CD4-positive, alpha-beta T cell (primary cell): ENCODE results near the gene AUTS2. TPM values are rescaled to one million over a fixed set of nuclear protein-coding genes. Genes with fewer than 3 reads are reported as not detected.

Source experiments
- ATAC-seq: fragments of 200-7000 bp; cut with Tn5 transposase; one replicate; pipeline ENCODE4 v1.10.0; 2022; ENCODE audit warnings: mild to moderate bottlenecking; ENCODE audit not compliant: poor library complexity
- CTCF ChIA-PET: fragments of 350-600 bp; sonication (Branson Sonifier 250); formaldehyde crosslinking; loops from one replicate; lab custom pipeline; 2021; ENCODE audit warnings: antibody characterized with exemption, inconsistent platforms; lab: Charles Lee
- POLR2A ChIA-PET: fragments of 350-600 bp; sonication (Branson Sonifier 250); formaldehyde crosslinking; loops from one replicate; lab custom pipeline; 2021; ENCODE audit warnings: antibody characterized with exemption, inconsistent platforms; lab: Charles Lee
- DNase-seq, 14 experiments: peaks; one replicate each; pipeline ENCODE4 v3.0.0-alpha.2; 2013 to 2020; ENCODE audit warnings: mixed read lengths in 2 of 14
- H3K27ac ChIP-seq, 2 donors: one replicate each; pipeline versions ENCODE4 v1.5.1 to v1.7.0; 2013; ENCODE audit warnings: low read length in 2 of 2, low read depth in 1 of 2, mild to moderate bottlenecking in 1 of 2
- H3K27me3 ChIP-seq, 2 experiments: 1 replicate in 1 of 2; 2 replicates in 1 of 2; pipeline versions ENCODE4 v1.6.1 to v1.7.0; 2013; ENCODE audit warnings: low read length in 2 of 2, control low read depth in 1 of 2, mild to moderate bottlenecking in 1 of 2, moderate library complexity in 1 of 2; ENCODE audit not compliant: insufficient read depth in 2 of 2, control insufficient read depth in 1 of 2
- H3K36me3 ChIP-seq: one replicate; pipeline ENCODE4 v1.6.1; 2013; ENCODE audit warnings: low read length, control low read depth; ENCODE audit not compliant: insufficient read depth
- H3K4me1 ChIP-seq: one replicate; pipeline ENCODE4 v1.6.1; 2013; ENCODE audit warnings: low read length, control low read depth; ENCODE audit not compliant: insufficient read depth
- H3K4me3 ChIP-seq: one replicate; pipeline ENCODE4 v1.5.1; 2013; ENCODE audit warnings: mild to moderate bottlenecking, low read length, moderate library complexity
- H3K9me3 ChIP-seq, 2 experiments: 1 replicate in 1 of 2; 2 replicates in 1 of 2; pipeline versions ENCODE4 v1.6.1 to v1.7.0; 2013; ENCODE audit warnings: low read length in 2 of 2, mild to moderate bottlenecking in 2 of 2, control low read depth in 1 of 2, moderate library complexity in 1 of 2; ENCODE audit not compliant: control insufficient read depth in 1 of 2, insufficient read depth in 1 of 2
- H3K27ac Mint-ChIP-seq: one replicate; pipeline ENCODE4 v1.8.0; 2020; ENCODE audit warnings: mixed read lengths
- H3K27me3 Mint-ChIP-seq: one replicate; pipeline ENCODE4 v1.8.0; 2021; ENCODE audit warnings: mixed read lengths
- H3K36me3 Mint-ChIP-seq: one replicate; pipeline ENCODE4 v1.8.0; 2021; ENCODE audit warnings: low read depth, mixed read lengths
- H3K4me1 Mint-ChIP-seq: one replicate; pipeline ENCODE4 v1.8.0; 2021; ENCODE audit warnings: low read depth, mixed read lengths
- H3K4me3 Mint-ChIP-seq: one replicate; pipeline ENCODE4 v1.8.0; 2020; ENCODE audit warnings: mild to moderate bottlenecking, mixed read lengths
- H3K9me3 Mint-ChIP-seq: one replicate; pipeline ENCODE4 v1.8.0; 2020; ENCODE audit warnings: mixed read lengths
- CTCF ChIP-seq: fragments of 200-600 bp; IDR thresholded peaks from one replicate; pipeline ENCODE4 v1.8.0; 2022; ENCODE audit warnings: antibody characterized with exemption, mild to moderate bottlenecking
- intact Hi-C, 2 experiments: fragments of 100-400 bp; cut with DNase I in 1 of 2; cut with micrococcal nuclease in 1 of 2; formaldehyde crosslinking; loops; one replicate each; pipeline versions ENCODE4 v1.15.1 to v1.9.0; 2023 to 2025; cut with DNase I, micrococcal nuclease
- total RNA-seq, 174 experiments: library from RNA in 2 of 174; stranded (reverse) in 2 of 174; gene quantifications; one replicate each; pipeline ENCODE4 v1.2.3 and lab custom pipeline; 2021 to 2026

The AUTS2 gene
- total RNA-seq, 2 experiments from 2014 or later = 43.6 to 47.6 TPM

- Mint-ChIP-seq H3K36me3 (no peaks in the 10 kb centered on the region), H3K4me3 (no peak overlapping the region), H3K9me3 (no peaks in the 10 kb centered on the region), H3K4me1 (no peaks in the 10 kb centered on the region), H3K27me3 (no peaks in the 10 kb centered on the region), H3K27ac (no peak overlapping the region)
- H3K9me3 ChIP-seq = no peaks in the 10 kb centered on the region
- intact Hi-C loops = no loop called here
- H3K27me3 ChIP-seq = no peaks in the 10 kb centered on the region
- ChIA-PET CTCF (no interaction called here), POLR2A (no interaction called here)
- ATAC-seq (no peak), DNase-seq (no peak)
- no peak overlapping the region for H3K4me3 ChIP-seq
- no peaks in the 10 kb centered on the region for H3K36me3 ChIP-seq
- H3K27ac ChIP-seq = no peak overlapping the region
- H3K4me1 ChIP-seq = no peaks in the 10 kb centered on the region
- TF ChIP-seq CTCF = no peak
These were observed 151.2 kb downstream of the AUTS2 start for GRCh38 chr7:69749372-69749979.

GRCh38 chr7:69749994-69750393, 151.7 kb downstream of the AUTS2 start:
- Histone ChIP-seq H3K27me3 (no peaks in the 10 kb centered on the region), H3K4me1 (no peaks in the 10 kb centered on the region), H3K4me3 (no peak overlapping the region), H3K9me3 (no peaks in the 10 kb centered on the region), H3K36me3 (no peaks in the 10 kb centered on the region), H3K27ac (no peak overlapping the region)
- POLR2A ChIA-PET = interaction anchor here (0.6 kb wide), 1 partner anchor 639 kb away, joined by 3 read pairs; no protein-coding TSS in a partner anchor
- no peak overlapping the region for H3K4me3 Mint-ChIP-seq
- TF ChIP-seq CTCF = no peak
- H3K27ac Mint-ChIP-seq = no peak overlapping the region
- H3K4me1 Mint-ChIP-seq = no peaks in the 10 kb centered on the region
- no peaks in the 10 kb centered on the region for H3K27me3 Mint-ChIP-seq
- intact Hi-C loops = no loop called here
- H3K9me3 Mint-ChIP-seq = no peaks in the 10 kb centered on the region
- CTCF ChIA-PET = no interaction called here
- H3K36me3 Mint-ChIP-seq = no peaks in the 10 kb centered on the region
- no peak for DNase-seq
- no peak for ATAC-seq

- Histone ChIP-seq H3K36me3 (no peaks in the 10 kb centered on the region), H3K9me3 (no peaks in the 10 kb centered on the region), H3K4me3 (no peak overlapping the region), H3K27me3 (no peaks in the 10 kb centered on the region), H3K27ac (no peak overlapping the region), H3K4me1 (no peaks in the 10 kb centered on the region)
- POLR2A ChIA-PET = no interaction called here
- Mint-ChIP-seq H3K4me3 (no peak overlapping the region), H3K27ac (no peak overlapping the region), H3K36me3 (no peaks in the 10 kb centered on the region), H3K27me3 (no peaks in the 10 kb centered on the region), H3K9me3 (no peaks in the 10 kb centered on the region), H3K4me1 (no peaks in the 10 kb centered on the region)
- no peak for DNase-seq
- ATAC-seq = no peak
- TF ChIP-seq CTCF = no peak
- intact Hi-C loops = no loop called here
- CTCF ChIA-PET = no interaction called here
These were observed 152.8 kb downstream of the AUTS2 start for GRCh38 chr7:69751026-69751425.
